ENCODE results near the gene TMEM151B. TPM values are rescaled to one million over a fixed set of nuclear protein-coding genes. Genes with fewer than 3 reads are reported as not detected.

Gene TMEM151B
- total RNA-seq, 2 donors from 2014 or later, result 0.12 to 0.19 TPM

DNA sequence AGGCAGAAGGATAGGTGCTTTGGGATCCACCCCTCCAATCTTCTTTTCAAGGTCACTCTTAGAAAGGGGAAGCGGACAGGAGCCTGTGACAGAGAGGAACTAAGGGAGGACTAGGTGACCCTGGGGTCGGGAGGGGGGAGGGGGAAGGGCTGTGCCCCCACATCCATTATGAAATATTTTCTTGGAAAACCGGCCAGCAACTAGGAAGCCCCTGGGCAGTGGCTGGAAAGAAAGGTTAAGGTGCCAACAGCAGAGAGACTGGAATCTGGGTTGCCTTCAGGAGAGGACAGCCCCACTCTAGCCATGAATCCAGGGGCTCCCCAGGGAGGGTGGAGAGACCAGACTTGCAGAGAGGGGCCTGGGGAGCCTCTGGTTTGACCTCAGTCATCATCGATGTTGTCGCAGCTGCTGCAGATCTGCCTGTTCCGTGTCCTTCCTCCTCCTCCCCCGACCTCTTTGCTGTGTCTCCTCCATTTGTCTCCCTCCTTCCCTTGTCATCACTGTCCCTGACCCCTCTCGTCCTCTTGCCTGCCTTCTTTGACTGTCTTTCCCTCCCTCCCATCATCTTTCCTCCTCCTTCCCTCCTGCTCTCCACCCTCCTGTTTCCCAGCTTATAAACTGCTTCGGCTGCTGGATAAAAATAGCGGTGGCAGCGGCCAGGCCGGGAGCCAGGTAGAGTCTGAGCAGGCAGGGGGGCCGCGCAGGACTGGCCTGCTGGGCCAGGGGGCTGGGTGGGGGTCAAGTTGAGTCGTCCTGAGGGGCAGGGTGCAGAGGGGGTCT is 43.7 kb upstream of the TMEM151B start:
- H3K9ac ChIP-seq (ENCODE audit: low read depth in 2 of 2, low read length in 2 of 2), result no peak overlapping the region
- H3K4me3 ChIP-seq, result no peak overlapping the region
- no peak for DNase-seq
- H3K36me3 ChIP-seq, result no peaks in the 10 kb centered on the region
- no peak overlapping the region for H3K27ac ChIP-seq
- intact Hi-C loops (cut with DNase I), result no loop called here
- no peaks in the 10 kb centered on the region for H3K27me3 ChIP-seq
- TF ChIP-seq, protein P1, sequence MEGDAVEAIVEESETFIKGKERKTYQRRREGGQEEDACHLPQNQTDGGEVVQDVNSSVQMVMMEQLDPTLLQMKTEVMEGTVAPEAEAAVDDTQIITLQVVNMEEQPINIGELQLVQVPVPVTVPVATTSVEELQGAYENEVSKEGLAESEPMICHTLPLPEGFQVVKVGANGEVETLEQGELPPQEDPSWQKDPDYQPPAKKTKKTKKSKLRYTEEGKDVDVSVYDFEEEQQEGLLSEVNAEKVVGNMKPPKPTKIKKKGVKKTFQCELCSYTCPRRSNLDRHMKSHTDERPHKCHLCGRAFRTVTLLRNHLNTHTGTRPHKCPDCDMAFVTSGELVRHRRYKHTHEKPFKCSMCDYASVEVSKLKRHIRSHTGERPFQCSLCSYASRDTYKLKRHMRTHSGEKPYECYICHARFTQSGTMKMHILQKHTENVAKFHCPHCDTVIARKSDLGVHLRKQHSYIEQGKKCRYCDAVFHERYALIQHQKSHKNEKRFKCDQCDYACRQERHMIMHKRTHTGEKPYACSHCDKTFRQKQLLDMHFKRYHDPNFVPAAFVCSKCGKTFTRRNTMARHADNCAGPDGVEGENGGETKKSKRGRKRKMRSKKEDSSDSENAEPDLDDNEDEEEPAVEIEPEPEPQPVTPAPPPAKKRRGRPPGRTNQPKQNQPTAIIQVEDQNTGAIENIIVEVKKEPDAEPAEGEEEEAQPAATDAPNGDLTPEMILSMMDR (IDR thresholded peaks at IDR 0.05), result no peak
- peaks cover 7% of the 10 kb centered on the region for H3K4me1 ChIP-seq
- no peaks in the 10 kb centered on the region for H3K9me3 ChIP-seq

DNA sequence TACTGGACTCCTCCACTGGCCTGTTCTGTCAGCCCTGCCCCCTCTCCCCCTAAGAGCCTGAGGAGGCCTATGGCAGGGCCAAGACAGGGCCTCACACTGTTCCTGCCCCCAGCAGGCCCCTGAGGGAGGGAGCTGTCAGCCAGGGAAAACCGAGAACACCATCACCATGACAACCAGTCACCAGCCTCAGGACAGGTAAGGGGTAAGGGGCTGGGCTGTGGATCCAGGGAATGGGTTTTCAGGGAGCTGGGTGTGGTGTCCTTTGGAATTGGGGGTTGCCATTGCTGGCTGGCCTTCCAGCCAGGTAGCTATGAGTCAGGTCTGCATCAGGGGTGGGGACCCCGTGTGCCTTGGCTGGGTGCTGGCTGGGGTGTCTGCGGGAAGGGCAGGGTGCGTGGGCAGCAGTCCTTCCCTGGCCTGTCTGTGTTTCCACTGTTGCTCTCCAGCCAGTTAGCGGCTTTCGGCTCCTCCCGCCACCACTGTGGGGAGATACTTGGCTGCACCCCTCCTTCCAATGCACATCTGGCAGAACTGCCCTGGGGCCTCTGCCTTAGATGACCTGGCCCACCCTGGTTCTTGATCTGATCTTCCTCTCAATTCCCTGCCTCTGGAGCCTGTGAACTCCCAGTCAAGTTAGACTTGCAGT is 43.0 kb upstream of the TMEM151B start:
- intact Hi-C loops (cut with DNase I), result no loop called here
- TF ChIP-seq, protein P1 (IDR thresholded peaks at IDR 0.05), result no peak
- Histone ChIP-seq H3K27ac (no peak overlapping the region), H3K9ac (ENCODE audit: low read depth in 2 of 2, low read length in 2 of 2) (no peak overlapping the region), H3K27me3 (no peaks in the 10 kb centered on the region), H3K9me3 (no peaks in the 10 kb centered on the region), H3K36me3 (no peaks in the 10 kb centered on the region), H3K4me1 (peaks cover 3% of the 10 kb centered on the region), H3K4me3 (no peak overlapping the region)
- no peak for DNase-seq

DNA sequence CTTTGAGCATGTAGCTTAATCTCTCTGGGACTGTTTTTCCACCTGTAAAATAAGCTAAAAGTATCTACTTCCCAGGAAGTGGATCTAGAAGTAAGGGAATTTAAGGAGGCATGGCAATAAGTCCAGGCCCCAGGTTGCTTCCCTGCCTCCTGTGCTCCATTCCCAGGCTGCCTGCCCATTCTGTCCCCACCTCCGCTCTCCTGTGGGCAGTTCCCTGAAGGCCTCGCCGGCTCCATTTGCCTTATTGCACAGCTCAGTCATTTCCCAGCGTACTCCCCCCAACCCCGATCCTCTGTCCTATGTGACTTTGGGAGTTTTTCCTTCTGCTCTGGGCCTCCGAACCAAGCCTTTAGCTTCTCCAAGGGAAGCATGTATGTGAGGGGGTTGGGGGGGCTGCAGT is 42.2 kb upstream of the TMEM151B start:
- no peak overlapping the region for H3K9ac ChIP-seq (ENCODE audit: low read depth in 2 of 2, low read length in 2 of 2)
- no peaks in the 10 kb centered on the region for H3K27me3 ChIP-seq
- H3K36me3 ChIP-seq, result no peaks in the 10 kb centered on the region
- peaks cover 3% of the 10 kb centered on the region for H3K4me1 ChIP-seq
- no peak overlapping the region for H3K4me3 ChIP-seq
- DNase-seq, result no peak
- intact Hi-C loops (cut with DNase I), result no loop called here
- no peak overlapping the region for H3K27ac ChIP-seq
- TF ChIP-seq, protein P1 (IDR thresholded peaks at IDR 0.05), result no peak
- H3K9me3 ChIP-seq, result no peaks in the 10 kb centered on the region

DNA sequence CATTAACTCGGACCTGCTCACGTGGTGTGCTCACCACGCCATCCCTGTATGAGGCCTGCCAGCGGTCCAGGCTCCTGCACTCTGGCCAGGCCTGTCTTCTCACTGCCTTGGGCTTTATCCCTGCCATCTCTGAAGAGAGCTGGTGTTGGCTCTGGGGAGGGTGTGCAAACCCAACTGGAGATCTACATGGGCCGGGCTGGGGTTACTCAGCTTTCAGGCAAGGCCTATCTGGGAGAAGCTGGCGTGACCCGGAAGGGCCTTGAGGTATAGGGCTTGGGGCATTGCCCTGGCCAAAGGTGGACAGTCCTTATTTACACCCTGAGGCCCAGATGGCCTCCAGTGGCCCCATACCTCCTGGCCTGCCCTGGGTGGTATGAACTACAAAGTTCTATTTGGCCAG is 41.8 kb upstream of the TMEM151B start:
- DNase-seq, result no peak
- peaks cover 3% of the 10 kb centered on the region for H3K4me1 ChIP-seq
- intact Hi-C loops (cut with DNase I), result no loop called here
- no peak overlapping the region for H3K4me3 ChIP-seq
- H3K27me3 ChIP-seq, result no peaks in the 10 kb centered on the region
- no peaks in the 10 kb centered on the region for H3K9me3 ChIP-seq
- TF ChIP-seq, protein P1 (IDR thresholded peaks at IDR 0.05), result no peak
- no peak overlapping the region for H3K27ac ChIP-seq
- no peaks in the 10 kb centered on the region for H3K36me3 ChIP-seq
- no peak overlapping the region for H3K9ac ChIP-seq (ENCODE audit: low read depth in 2 of 2, low read length in 2 of 2)

DNA sequence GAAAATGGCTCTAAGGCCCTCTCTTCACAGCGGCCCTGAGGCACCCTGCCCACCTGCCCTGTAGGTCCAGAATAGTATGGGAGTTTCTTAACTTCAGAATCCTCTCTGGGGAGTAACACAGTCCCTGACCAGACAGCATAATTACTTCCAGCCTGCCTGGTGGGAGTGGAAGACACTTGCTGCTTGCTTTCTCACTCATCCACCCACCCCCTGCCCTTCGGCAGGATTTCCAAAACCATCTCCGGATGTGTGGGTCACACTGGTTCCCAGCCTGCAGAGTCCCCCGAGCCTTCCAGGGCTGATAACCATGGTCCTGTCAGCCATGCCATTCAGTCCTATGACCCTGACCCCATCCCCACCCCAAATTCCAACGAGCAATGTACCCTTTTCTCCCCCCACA is 41.4 kb upstream of the TMEM151B start:
- no peak overlapping the region for H3K27ac ChIP-seq
- H3K27me3 ChIP-seq, result no peaks in the 10 kb centered on the region
- no peak overlapping the region for H3K4me3 ChIP-seq
- no peaks in the 10 kb centered on the region for H3K9me3 ChIP-seq
- DNase-seq, result no peak
- peaks cover 3% of the 10 kb centered on the region for H3K4me1 ChIP-seq
- H3K9ac ChIP-seq (ENCODE audit: low read depth in 2 of 2, low read length in 2 of 2), result no peak overlapping the region
- H3K36me3 ChIP-seq, result no peaks in the 10 kb centered on the region
- intact Hi-C loops (cut with DNase I), result no loop called here
- TF ChIP-seq, protein P1 (IDR thresholded peaks at IDR 0.05), result no peak

All from colonic mucosa (tissue), 4 donors.